K562 (cell line): Measurements from ENCODE around the gene EMC8. TPM values are rescaled to one million over a fixed set of nuclear protein-coding genes. Genes with fewer than 3 reads are reported as not detected.

Source experiments
- CHD2 ChIP-seq: IDR thresholded peaks from 2 replicates; pipeline ENCODE4 v1.6.1; 2011; ENCODE audit warnings: low read depth, low read length
- FOSL1 ChIP-seq: fragments of 200-800 bp; sonication (Bioruptor generic); conservative IDR thresholded peaks from 2 replicates; pipeline ENCODE4 v1.6.1; 2016; ENCODE audit warnings: missing genetic modification characterization, missing compliant biosample characterization
- FOXM1 ChIP-seq, 2 experiments: fragments of 450-650 bp in 1 of 2; sonication (generic) in 1 of 2; formaldehyde crosslinking in 1 of 2; IDR thresholded peaks; 2 replicates each; pipeline versions ENCODE4 v1.6.1 to v1.9.0; 2017 to 2022; ENCODE audit warnings: low read depth in 2 of 2, mild to moderate bottlenecking in 2 of 2, missing genetic modification reagents in 1 of 2, moderate library complexity in 1 of 2
- NBN ChIP-seq: fragments of 450-650 bp; IDR thresholded peaks from 2 replicates; pipeline ENCODE4 v1.6.1; 2016; ENCODE audit warnings: low read depth, mild to moderate bottlenecking
- NFYB ChIP-seq: IDR thresholded peaks from 2 replicates; pipeline ENCODE4 v1.6.1; 2011; ENCODE audit warnings: mild to moderate bottlenecking, moderate library complexity; ENCODE audit not compliant: insufficient read length; ENCODE audit errors: extremely low read depth
- PHTF2 ChIP-seq: fragments of 250-450 bp; sonication (Bioruptor Pico); IDR thresholded peaks from 2 replicates; pipeline ENCODE4 v1.5.0; 2021; ENCODE audit warnings: mild to moderate bottlenecking
- RBM25 ChIP-seq: fragments of 200-400 bp; formaldehyde crosslinking; IDR thresholded peaks from 2 replicates; pipeline ENCODE4 v1.6.1; 2018; ENCODE audit warnings: low read length, low read depth, moderate library complexity; ENCODE audit not compliant: severe bottlenecking
- RCOR1 ChIP-seq, 2 experiments: IDR thresholded peaks; 2 replicates each; pipeline ENCODE4 v1.6.1; 2012; ENCODE audit warnings: low read depth in 2 of 2, low read length in 2 of 2, borderline replicate concordance in 1 of 2, improper control_type of control experiment in 1 of 2
- RFX1 ChIP-seq: fragments of 450-650 bp; IDR thresholded peaks from 2 replicates; pipeline ENCODE4 v1.6.1; 2016; ENCODE audit warnings: mild to moderate bottlenecking, moderate library complexity
- SLC30A9 ChIP-seq: fragments of 250-450 bp; sonication (Bioruptor Pico); IDR thresholded peaks from 2 replicates; pipeline ENCODE4 v1.8.0; 2022; ENCODE audit warnings: mild to moderate bottlenecking, moderate library complexity
- SMARCA5 ChIP-seq: fragments of 450-650 bp; IDR thresholded peaks from 2 replicates; pipeline ENCODE4 v1.6.1; 2016
- ZNF551 ChIP-seq: fragments of 250-450 bp; sonication (Bioruptor Pico); IDR thresholded peaks from 2 replicates; pipeline ENCODE4 v1.5.0; 2021; ENCODE audit warnings: mild to moderate bottlenecking, moderate library complexity
- ZNF707 ChIP-seq: fragments of 250-450 bp; sonication (Bioruptor Pico); conservative IDR thresholded peaks from 2 replicates; pipeline ENCODE4 v1.8.0; 2022; ENCODE audit warnings: inconsistent platforms, mild to moderate bottlenecking, moderate library complexity
- polyA plus RNA-seq, 8 experiments: library from polyadenylated mRNA; depleted of rRNA in 4 of 8; stranded (reverse) in 5 of 8; unstranded in 3 of 8; fragments of >200 nt; fragmentation: Nextera tagmentation in 2 of 8; fragmentation: Illumina TruSeq in 1 of 8; extraction: Ambion mirVana in 2 of 8; extraction: Trizol in 1 of 8; gene quantifications; 2 replicates each; pipeline versions ENCODE4 v1.2.1 to v1.2.3, GENCODE V29; 2011 to 2014; ENCODE audit warnings: inconsistent platforms in 1 of 8, missing spikeins in 1 of 8
- total RNA-seq, 7 experiments: library from RNA; depleted of rRNA in 6 of 7; stranded (reverse); fragments of >200 nt in 6 of 7; fragmentation: Illumina TruSeq in 2 of 7; extraction: Trizol in 2 of 7; gene quantifications; 2 replicates each; pipeline versions ENCODE4 v1.2.1 to v1.2.3, GENCODE V29; 2011 to 2021; ENCODE audit warnings: low replicate concordance in 1 of 7
- TF ChIP-seq, protein P1 (sequence below): sonication (generic); formaldehyde crosslinking; IDR thresholded peaks from 2 replicates; pipeline ENCODE4 v1.8.1; 2023; ENCODE audit warnings: mild to moderate bottlenecking, missing genetic modification reagents
- TF ChIP-seq, protein P2 (sequence below): fragments of 450-650 bp; IDR thresholded peaks from 2 replicates; pipeline ENCODE4 v1.6.1; 2016; ENCODE audit warnings: borderline replicate concordance
- TF ChIP-seq, protein P3 (sequence below): sonication (generic); formaldehyde crosslinking; IDR thresholded peaks from 2 replicates; pipeline ENCODE4 v1.8.0; 2022; ENCODE audit warnings: missing genetic modification reagents, mild to moderate bottlenecking, moderate library complexity, borderline replicate concordance
- TF ChIP-seq, protein P4 (sequence below): IDR thresholded peaks from 3 replicates; pipeline ENCODE4 v1.6.1; 2011; ENCODE audit warnings: borderline replicate concordance, mild to moderate bottlenecking, moderate library complexity; ENCODE audit not compliant: insufficient read length; ENCODE audit errors: extremely low read depth
- TF ChIP-seq, protein P5 (sequence below): fragments of 250-450 bp; sonication (Bioruptor Pico); IDR thresholded peaks from 2 replicates; pipeline ENCODE4 v1.8.0; 2022; ENCODE audit warnings: inconsistent platforms

Gene EMC8
- total and polyA plus RNA-seq, 9 of the 15 experiments (the other 6 are each of a cell fraction or from before 2014, with no cell fraction given), result 11.4 to 81.8 (median 48.6) TPM

DNA sequence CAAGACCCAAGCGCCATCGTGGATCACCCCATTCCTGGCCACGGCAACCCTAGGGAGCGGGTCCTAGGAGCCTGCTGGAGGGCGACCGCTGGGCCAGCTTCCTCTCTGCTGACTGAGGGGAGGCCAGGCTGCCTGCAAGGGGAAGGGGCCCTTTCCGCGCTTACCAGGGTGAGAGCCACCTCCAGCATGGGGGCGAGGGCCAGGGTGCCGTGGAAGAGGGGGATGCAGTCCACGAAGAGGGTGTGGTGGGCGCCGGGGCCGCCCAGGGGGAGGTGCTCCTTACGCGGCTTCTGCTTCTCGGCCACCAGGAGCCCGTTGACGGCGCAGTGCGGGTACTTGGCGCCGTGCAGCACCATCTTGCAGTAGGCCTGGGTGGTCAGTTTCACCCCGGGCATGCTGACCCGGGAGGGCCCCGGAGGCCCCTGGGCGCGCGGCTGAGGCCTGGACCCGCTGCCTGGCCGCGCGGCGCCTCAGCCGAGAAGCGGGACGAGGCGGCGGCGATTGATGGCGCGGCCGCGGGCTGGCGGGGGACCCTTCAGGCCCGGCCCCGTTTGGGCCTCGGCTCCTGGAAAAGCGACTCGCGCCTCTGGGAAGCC lies 345 bp downstream of the EMC8 start (continued):
- TF ChIP-seq FOXM1 (IDR thresholded peaks at IDR 0.05; ENCODE audit: low read depth), result no peak
- TF ChIP-seq FOXM1 (CRISPR knock-in tag; IDR thresholded peaks at IDR 0.05; ENCODE audit: low read depth), result no peak
- no peak for TF ChIP-seq CHD2
- TF ChIP-seq, protein P1, sequence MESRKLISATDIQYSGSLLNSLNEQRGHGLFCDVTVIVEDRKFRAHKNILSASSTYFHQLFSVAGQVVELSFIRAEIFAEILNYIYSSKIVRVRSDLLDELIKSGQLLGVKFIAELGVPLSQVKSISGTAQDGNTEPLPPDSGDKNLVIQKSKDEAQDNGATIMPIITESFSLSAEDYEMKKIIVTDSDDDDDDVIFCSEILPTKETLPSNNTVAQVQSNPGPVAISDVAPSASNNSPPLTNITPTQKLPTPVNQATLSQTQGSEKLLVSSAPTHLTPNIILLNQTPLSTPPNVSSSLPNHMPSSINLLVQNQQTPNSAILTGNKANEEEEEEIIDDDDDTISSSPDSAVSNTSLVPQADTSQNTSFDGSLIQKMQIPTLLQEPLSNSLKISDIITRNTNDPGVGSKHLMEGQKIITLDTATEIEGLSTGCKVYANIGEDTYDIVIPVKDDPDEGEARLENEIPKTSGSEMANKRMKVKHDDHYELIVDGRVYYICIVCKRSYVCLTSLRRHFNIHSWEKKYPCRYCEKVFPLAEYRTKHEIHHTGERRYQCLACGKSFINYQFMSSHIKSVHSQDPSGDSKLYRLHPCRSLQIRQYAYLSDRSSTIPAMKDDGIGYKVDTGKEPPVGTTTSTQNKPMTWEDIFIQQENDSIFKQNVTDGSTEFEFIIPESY (CRISPR knock-in tag), result no peak
- no peak for TF ChIP-seq SMARCA5
- TF ChIP-seq FOSL1 (tag), result no peak
- TF ChIP-seq PHTF2 (CRISPR knock-in tag), result no peak
- no peak for TF ChIP-seq RBM25
- no peak for TF ChIP-seq RFX1
- no peak for TF ChIP-seq SLC30A9
- TF ChIP-seq NBN, result no peak
- no peak for TF ChIP-seq NFYB
- no peak for TF ChIP-seq ZNF707 (CRISPR knock-in tag)
- TF ChIP-seq, protein P2, sequence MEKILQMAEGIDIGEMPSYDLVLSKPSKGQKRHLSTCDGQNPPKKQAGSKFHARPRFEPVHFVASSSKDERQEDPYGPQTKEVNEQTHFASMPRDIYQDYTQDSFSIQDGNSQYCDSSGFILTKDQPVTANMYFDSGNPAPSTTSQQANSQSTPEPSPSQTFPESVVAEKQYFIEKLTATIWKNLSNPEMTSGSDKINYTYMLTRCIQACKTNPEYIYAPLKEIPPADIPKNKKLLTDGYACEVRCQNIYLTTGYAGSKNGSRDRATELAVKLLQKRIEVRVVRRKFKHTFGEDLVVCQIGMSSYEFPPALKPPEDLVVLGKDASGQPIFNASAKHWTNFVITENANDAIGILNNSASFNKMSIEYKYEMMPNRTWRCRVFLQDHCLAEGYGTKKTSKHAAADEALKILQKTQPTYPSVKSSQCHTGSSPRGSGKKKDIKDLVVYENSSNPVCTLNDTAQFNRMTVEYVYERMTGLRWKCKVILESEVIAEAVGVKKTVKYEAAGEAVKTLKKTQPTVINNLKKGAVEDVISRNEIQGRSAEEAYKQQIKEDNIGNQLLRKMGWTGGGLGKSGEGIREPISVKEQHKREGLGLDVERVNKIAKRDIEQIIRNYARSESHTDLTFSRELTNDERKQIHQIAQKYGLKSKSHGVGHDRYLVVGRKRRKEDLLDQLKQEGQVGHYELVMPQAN, result peak; percentile 56
- TF ChIP-seq, protein P3, sequence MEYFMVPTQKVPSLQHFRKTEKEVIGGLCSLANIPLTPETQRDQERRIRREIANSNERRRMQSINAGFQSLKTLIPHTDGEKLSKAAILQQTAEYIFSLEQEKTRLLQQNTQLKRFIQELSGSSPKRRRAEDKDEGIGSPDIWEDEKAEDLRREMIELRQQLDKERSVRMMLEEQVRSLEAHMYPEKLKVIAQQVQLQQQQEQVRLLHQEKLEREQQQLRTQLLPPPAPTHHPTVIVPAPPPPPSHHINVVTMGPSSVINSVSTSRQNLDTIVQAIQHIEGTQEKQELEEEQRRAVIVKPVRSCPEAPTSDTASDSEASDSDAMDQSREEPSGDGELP (CRISPR knock-in tag), result no peak
- TF ChIP-seq, protein P4, sequence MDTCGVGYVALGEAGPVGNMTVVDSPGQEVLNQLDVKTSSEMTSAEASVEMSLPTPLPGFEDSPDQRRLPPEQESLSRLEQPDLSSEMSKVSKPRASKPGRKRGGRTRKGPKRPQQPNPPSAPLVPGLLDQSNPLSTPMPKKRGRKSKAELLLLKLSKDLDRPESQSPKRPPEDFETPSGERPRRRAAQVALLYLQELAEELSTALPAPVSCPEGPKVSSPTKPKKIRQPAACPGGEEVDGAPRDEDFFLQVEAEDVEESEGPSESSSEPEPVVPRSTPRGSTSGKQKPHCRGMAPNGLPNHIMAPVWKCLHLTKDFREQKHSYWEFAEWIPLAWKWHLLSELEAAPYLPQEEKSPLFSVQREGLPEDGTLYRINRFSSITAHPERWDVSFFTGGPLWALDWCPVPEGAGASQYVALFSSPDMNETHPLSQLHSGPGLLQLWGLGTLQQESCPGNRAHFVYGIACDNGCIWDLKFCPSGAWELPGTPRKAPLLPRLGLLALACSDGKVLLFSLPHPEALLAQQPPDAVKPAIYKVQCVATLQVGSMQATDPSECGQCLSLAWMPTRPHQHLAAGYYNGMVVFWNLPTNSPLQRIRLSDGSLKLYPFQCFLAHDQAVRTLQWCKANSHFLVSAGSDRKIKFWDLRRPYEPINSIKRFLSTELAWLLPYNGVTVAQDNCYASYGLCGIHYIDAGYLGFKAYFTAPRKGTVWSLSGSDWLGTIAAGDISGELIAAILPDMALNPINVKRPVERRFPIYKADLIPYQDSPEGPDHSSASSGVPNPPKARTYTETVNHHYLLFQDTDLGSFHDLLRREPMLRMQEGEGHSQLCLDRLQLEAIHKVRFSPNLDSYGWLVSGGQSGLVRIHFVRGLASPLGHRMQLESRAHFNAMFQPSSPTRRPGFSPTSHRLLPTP, result no peak
- TF ChIP-seq ZNF551 (CRISPR knock-in tag), result no peak
- TF ChIP-seq, protein P5, sequence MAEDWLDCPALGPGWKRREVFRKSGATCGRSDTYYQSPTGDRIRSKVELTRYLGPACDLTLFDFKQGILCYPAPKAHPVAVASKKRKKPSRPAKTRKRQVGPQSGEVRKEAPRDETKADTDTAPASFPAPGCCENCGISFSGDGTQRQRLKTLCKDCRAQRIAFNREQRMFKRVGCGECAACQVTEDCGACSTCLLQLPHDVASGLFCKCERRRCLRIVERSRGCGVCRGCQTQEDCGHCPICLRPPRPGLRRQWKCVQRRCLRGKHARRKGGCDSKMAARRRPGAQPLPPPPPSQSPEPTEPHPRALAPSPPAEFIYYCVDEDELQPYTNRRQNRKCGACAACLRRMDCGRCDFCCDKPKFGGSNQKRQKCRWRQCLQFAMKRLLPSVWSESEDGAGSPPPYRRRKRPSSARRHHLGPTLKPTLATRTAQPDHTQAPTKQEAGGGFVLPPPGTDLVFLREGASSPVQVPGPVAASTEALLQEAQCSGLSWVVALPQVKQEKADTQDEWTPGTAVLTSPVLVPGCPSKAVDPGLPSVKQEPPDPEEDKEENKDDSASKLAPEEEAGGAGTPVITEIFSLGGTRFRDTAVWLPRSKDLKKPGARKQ (CRISPR knock-in tag), result no peak
- no peak for TF ChIP-seq RCOR1 (IDR thresholded peaks at IDR 0.05; ENCODE audit: borderline replicate concordance in 1 of 2, low read depth in 2 of 2, low read length in 2 of 2)
